HepG2 (cell line): ENCODE results near the gene PRRT1B. TPM values are rescaled to one million over a fixed set of nuclear protein-coding genes. Genes with fewer than 3 reads are reported as not detected.

Source experiments
- ATF7-NPFF ChIP-seq: sonication (generic); formaldehyde crosslinking; IDR thresholded peaks from 2 replicates; pipeline ENCODE4 v1.8.1; 2023; ENCODE audit warnings: mild to moderate bottlenecking, low read depth, missing genetic modification reagents, moderate library complexity
- CCDC6 ChIP-seq: sonication (generic); formaldehyde crosslinking; IDR thresholded peaks from 2 replicates; pipeline ENCODE4 v1.8.1; 2022; ENCODE audit warnings: mild to moderate bottlenecking, missing genetic modification reagents, moderate library complexity
- CEBPG ChIP-seq: IDR thresholded peaks from 2 replicates; pipeline ENCODE4 v1.6.1; 2016
- FOXA1 ChIP-seq, 2 experiments: fragments of 450-650 bp in 1 of 2; sonication (generic) in 1 of 2; formaldehyde crosslinking in 1 of 2; IDR thresholded peaks; 2 replicates each; pipeline versions ENCODE4 v1.4.0 to v1.6.1; 2016 to 2020; ENCODE audit warnings: missing genetic modification reagents in 1 of 2
- KDM5B ChIP-seq: sonication (generic); formaldehyde crosslinking; IDR thresholded peaks from 2 replicates; pipeline ENCODE4 v1.4.0; 2020; ENCODE audit warnings: missing genetic modification reagents, mild to moderate bottlenecking, borderline replicate concordance
- KLF6 ChIP-seq: IDR thresholded peaks from 2 replicates; pipeline ENCODE4 v1.8.0; 2016; ENCODE audit warnings: missing biosample characterization, missing genetic modification reagents
- NFATC3 ChIP-seq: sonication (generic); formaldehyde crosslinking; IDR thresholded peaks from 2 replicates; pipeline ENCODE4 v1.5.1; 2020; ENCODE audit warnings: mild to moderate bottlenecking, missing genetic modification reagents
- SMAD1 ChIP-seq: sonication (generic); formaldehyde crosslinking; IDR thresholded peaks from 2 replicates; pipeline ENCODE4 v1.4.0; 2020; ENCODE audit warnings: missing genetic modification reagents, low read depth, mild to moderate bottlenecking, borderline replicate concordance
- TRAFD1 ChIP-seq: sonication (generic); formaldehyde crosslinking; IDR thresholded peaks from 2 replicates; pipeline ENCODE4 v1.5.1; 2020; ENCODE audit warnings: missing genetic modification reagents, mild to moderate bottlenecking, borderline replicate concordance
- ZBTB2 ChIP-seq: sonication (generic); formaldehyde crosslinking; IDR thresholded peaks from 2 replicates; pipeline ENCODE4 v1.8.0; 2022; ENCODE audit warnings: low read depth, missing genetic modification reagents
- ZNF407 ChIP-seq: sonication (generic); formaldehyde crosslinking; IDR thresholded peaks from one replicate; pipeline ENCODE4 v1.5.1; 2020; ENCODE audit warnings: mild to moderate bottlenecking, missing genetic modification reagents; ENCODE audit errors: not compliant biosample characterization
- ZNF513 ChIP-seq: sonication (generic); formaldehyde crosslinking; conservative IDR thresholded peaks from 2 replicates; pipeline ENCODE4 v1.5.0; 2020; ENCODE audit warnings: missing genetic modification reagents
- ZNF841 ChIP-seq: sonication (generic); formaldehyde crosslinking; IDR thresholded peaks from 2 replicates; pipeline ENCODE4 v1.8.1; 2023; ENCODE audit warnings: missing genetic modification reagents, borderline replicate concordance
- polyA plus RNA-seq, 8 experiments: library from polyadenylated mRNA; depleted of rRNA in 3 of 8; stranded (reverse) in 7 of 8; unstranded in 1 of 8; fragments of >200 nt; fragmentation: Illumina TruSeq in 4 of 8; extraction: Trizol in 4 of 8; gene quantifications; 2 replicates each; pipeline versions ENCODE4 v1.2.1 to v1.2.3, GENCODE V29; 2011 to 2016; ENCODE audit warnings: low read depth in 4 of 8, missing spikeins in 1 of 8, mixed read lengths in 1 of 8; ENCODE audit not compliant: insufficient read depth in 1 of 8
- total RNA-seq, 5 experiments: library from RNA; depleted of rRNA; stranded (reverse); fragments of >200 nt; fragmentation: Illumina TruSeq; extraction: Trizol; gene quantifications; 2 replicates each; pipeline ENCODE4 v1.2.3, GENCODE V29; 2016; ENCODE audit warnings: low read depth in 1 of 5

The PRRT1B gene
- total and polyA plus RNA-seq, 2 of the 13 experiments (the other 11 are each of a cell fraction or from before 2014, with no cell fraction given), result not detected

- no peak for TF ChIP-seq ZNF407 (CRISPR knock-in tag)
- TF ChIP-seq KLF6 (CRISPR knock-in tag), result no peak
- TF ChIP-seq NFATC3, result no peak
- TF ChIP-seq SMAD1 (CRISPR knock-in tag), result no peak
- no peak for TF ChIP-seq CCDC6 (CRISPR knock-in tag)
- no peak for TF ChIP-seq TRAFD1 (CRISPR knock-in tag)
- TF ChIP-seq CEBPG, result no peak
- no peak for TF ChIP-seq ZNF841 (CRISPR knock-in tag)
- TF ChIP-seq KDM5B (CRISPR knock-in tag), result no peak
- TF ChIP-seq ZNF513 (CRISPR knock-in tag), result no peak
- no peak for TF ChIP-seq ZBTB2 (CRISPR knock-in tag)
- no peak for TF ChIP-seq ATF7-NPFF
- no peak for TF ChIP-seq FOXA1 (IDR thresholded peaks at IDR 0.05)
- TF ChIP-seq FOXA1 (CRISPR knock-in tag; IDR thresholded peaks at IDR 0.05), result peak; percentile 86
These were observed 1.2 kb downstream of the PRRT1B start (continued) for GRCh38 chr9:131546336-131547084.
